Activated naive CD8-positive, alpha-beta T cell treated with anti-CD3 and anti-CD28 coated beads, Interleukin-2, amount 50 U/mL, for 24 hours (primary cell): ENCODE results near the gene ZNF485.
A peak's percentile ranks its signal among the peaks of the same experiment; 100 is the strongest.
"Not testable (repeated sequence)": the region's sequence is repeated elsewhere in the genome, so short reads cannot be mapped to it uniquely, and the experiment has no call there.

ENCODE experiments used
- ATAC-seq: fragments of 150-1000 bp; cut with Tn5 transposase; one replicate; pipeline ENCODE4 v1.10.0; 2021
- DNase-seq: peaks from one replicate; pipeline ENCODE4 v3.0.0; 2021
- H3K27ac Mint-ChIP-seq: one replicate; pipeline ENCODE4 v1.8.0; 2021; ENCODE audit warnings: mild to moderate bottlenecking, mixed read lengths
- H3K27me3 Mint-ChIP-seq: one replicate; pipeline ENCODE4 v1.8.0; 2021; ENCODE audit warnings: mixed read lengths
- H3K36me3 Mint-ChIP-seq: one replicate; pipeline ENCODE4 v1.8.0; 2021; ENCODE audit warnings: low read depth, mixed read lengths
- H3K4me1 Mint-ChIP-seq: one replicate; pipeline ENCODE4 v1.8.0; 2021; ENCODE audit warnings: mixed read lengths
- H3K4me3 Mint-ChIP-seq: one replicate; pipeline ENCODE4 v1.8.0; 2021; ENCODE audit warnings: mild to moderate bottlenecking, moderate library complexity, mixed read lengths
- H3K9me3 Mint-ChIP-seq: one replicate; pipeline ENCODE4 v1.8.0; 2021; ENCODE audit warnings: mixed read lengths

ZNF485 gene

GRCh38 chr10:43591303-43591904 lies 14.8 kb upstream of the ZNF485 start:
- ATAC-seq (no peak), DNase-seq (no peak)
- H3K9me3 Mint-ChIP-seq, result peaks cover 18% of the 10 kb centered on the region
- no peak overlapping the region for H3K27ac Mint-ChIP-seq
- H3K4me1 Mint-ChIP-seq, result peaks cover 23% of the 10 kb centered on the region
- H3K27me3 Mint-ChIP-seq, result peaks cover 3% of the 10 kb centered on the region
- H3K36me3 Mint-ChIP-seq, result peaks cover 2% of the 10 kb centered on the region
- H3K4me3 Mint-ChIP-seq, result no peak overlapping the region

- peaks cover 18% of the 10 kb centered on the region for H3K9me3 Mint-ChIP-seq
These were observed 11.2 kb upstream of the ZNF485 start for GRCh38 chr10:43594944-43595589.

GRCh38 chr10:43595739-43596298 lies 10.4 kb upstream of the ZNF485 start:
- no peaks in the 10 kb centered on the region for H3K27me3 Mint-ChIP-seq
- H3K4me1 Mint-ChIP-seq, result peaks cover 28% of the 10 kb centered on the region
- peaks cover 2% of the 10 kb centered on the region for H3K36me3 Mint-ChIP-seq
- peaks cover 15% of the 10 kb centered on the region for H3K9me3 Mint-ChIP-seq
- H3K4me3 Mint-ChIP-seq, result peak overlapping the region; percentile 75
- peak overlapping the region; percentile 84 for H3K27ac Mint-ChIP-seq
- ATAC-seq (peak; percentile 89), DNase-seq (no peak)

More at GRCh38 chr10:43594944-43595589, 11.2 kb upstream of the ZNF485 start:
- Mint-ChIP-seq H3K27me3 (no peaks in the 10 kb centered on the region), H3K4me1 (peaks cover 28% of the 10 kb centered on the region), H3K27ac (peak overlapping the region; percentile 84), H3K4me3 (peak overlapping the region; percentile 75), H3K36me3 (peaks cover 2% of the 10 kb centered on the region)
- ATAC-seq (peak; percentile 84), DNase-seq (peak; percentile 48)

GRCh38 chr10:43596546-43596945 lies 9.7 kb upstream of the ZNF485 start:
- H3K27me3 Mint-ChIP-seq, result no peaks in the 10 kb centered on the region
- peaks cover 15% of the 10 kb centered on the region for H3K9me3 Mint-ChIP-seq
- ATAC-seq (no peak), DNase-seq (no peak)
- no peak overlapping the region for H3K27ac Mint-ChIP-seq
- no peak overlapping the region for H3K4me3 Mint-ChIP-seq
- peaks cover 28% of the 10 kb centered on the region for H3K4me1 Mint-ChIP-seq
- peaks cover 2% of the 10 kb centered on the region for H3K36me3 Mint-ChIP-seq

GRCh38 chr10:43598446-43598845 lies 7.8 kb upstream of the ZNF485 start:
- Mint-ChIP-seq H3K9me3 (peaks cover 10% of the 10 kb centered on the region), H3K27ac (no peak overlapping the region), H3K4me1 (peaks cover 28% of the 10 kb centered on the region), H3K27me3 (no peaks in the 10 kb centered on the region), H3K36me3 (peaks cover 2% of the 10 kb centered on the region), H3K4me3 (no peak overlapping the region)
- no peak for ATAC-seq
- DNase-seq, result no peak

- DNase-seq (no peak), ATAC-seq (no peak)
- Mint-ChIP-seq H3K27me3 (no peaks in the 10 kb centered on the region), H3K36me3 (no peaks in the 10 kb centered on the region), H3K4me3 (no peak overlapping the region), H3K27ac (no peak overlapping the region), H3K4me1 (peaks cover 26% of the 10 kb centered on the region), H3K9me3 (peaks cover 5% of the 10 kb centered on the region)
These were observed 6.9 kb upstream of the ZNF485 start for GRCh38 chr10:43599333-43599732.

GRCh38 chr10:43601576-43601975 lies 4.7 kb upstream of the ZNF485 start:
- H3K9me3 Mint-ChIP-seq, DNase-seq, H3K27ac Mint-ChIP-seq, H3K36me3 Mint-ChIP-seq, H3K27me3 Mint-ChIP-seq, H3K4me1 Mint-ChIP-seq, H3K4me3 Mint-ChIP-seq, ATAC-seq: not testable (repeated sequence)

GRCh38 chr10:43605850-43606322 lies 352 bp upstream of the ZNF485 start:
- Mint-ChIP-seq H3K9me3 (peaks cover 16% of the 10 kb centered on the region), H3K36me3 (peaks cover 40% of the 10 kb centered on the region), H3K4me3 (peak overlapping the region; percentile 83), H3K27me3 (no peaks in the 10 kb centered on the region), H3K4me1 (peaks cover 38% of the 10 kb centered on the region), H3K27ac (peak overlapping the region; percentile 79)
- DNase-seq (no peak), ATAC-seq (peak; percentile 26)

GRCh38 chr10:43607199-43607573 lies 948 bp downstream of the ZNF485 start:
- Mint-ChIP-seq H3K36me3 (peaks cover 51% of the 10 kb centered on the region), H3K4me3 (peak overlapping the region; percentile 83), H3K9me3 (peaks cover 23% of the 10 kb centered on the region), H3K27ac (peak overlapping the region; percentile 84), H3K27me3 (no peaks in the 10 kb centered on the region), H3K4me1 (peaks cover 38% of the 10 kb centered on the region)
- DNase-seq, result no peak
- ATAC-seq, result no peak

GRCh38 chr10:43610636-43611035 lies 4.4 kb downstream of the ZNF485 start:
- Mint-ChIP-seq H3K4me1 (peaks cover 47% of the 10 kb centered on the region), H3K4me3 (no peak overlapping the region), H3K27ac (no peak overlapping the region), H3K9me3 (peaks cover 42% of the 10 kb centered on the region), H3K36me3 (peaks cover 86% of the 10 kb centered on the region), H3K27me3 (no peaks in the 10 kb centered on the region)
- DNase-seq, result no peak
- ATAC-seq, result no peak

- H3K4me3 Mint-ChIP-seq, result no peak overlapping the region
- DNase-seq (no peak), ATAC-seq (no peak)
- peaks cover 69% of the 10 kb centered on the region for H3K9me3 Mint-ChIP-seq
- H3K36me3 Mint-ChIP-seq, result peaks cover 66% of the 10 kb centered on the region
- peaks cover 9% of the 10 kb centered on the region for H3K4me1 Mint-ChIP-seq
- H3K27ac Mint-ChIP-seq, result no peak overlapping the region
- H3K27me3 Mint-ChIP-seq, result no peaks in the 10 kb centered on the region
These were observed 10.6 kb downstream of the ZNF485 start for GRCh38 chr10:43616697-43617370.

- H3K27ac Mint-ChIP-seq, result no peak overlapping the region
- DNase-seq, result no peak
- H3K27me3 Mint-ChIP-seq, result no peaks in the 10 kb centered on the region
- ATAC-seq, result no peak
- no peak overlapping the region for H3K4me3 Mint-ChIP-seq
- H3K4me1 Mint-ChIP-seq, result peaks cover 10% of the 10 kb centered on the region
- peaks cover 41% of the 10 kb centered on the region for H3K36me3 Mint-ChIP-seq
- peaks cover 68% of the 10 kb centered on the region for H3K9me3 Mint-ChIP-seq
These were observed 13.1 kb downstream of the ZNF485 start for GRCh38 chr10:43619368-43619767.

- peaks cover 49% of the 10 kb centered on the region for H3K9me3 Mint-ChIP-seq
- H3K27ac Mint-ChIP-seq, result no peak overlapping the region
- no peak for DNase-seq
- ATAC-seq, result no peak
- peaks cover 14% of the 10 kb centered on the region for H3K36me3 Mint-ChIP-seq
- H3K4me1 Mint-ChIP-seq, result peaks cover 10% of the 10 kb centered on the region
- no peaks in the 10 kb centered on the region for H3K27me3 Mint-ChIP-seq
- no peak overlapping the region for H3K4me3 Mint-ChIP-seq
These were observed 15.8 kb downstream of the ZNF485 start for GRCh38 chr10:43622038-43622437.

GRCh38 chr10:43623351-43623750 lies 17.1 kb downstream of the ZNF485 start:
- no peak overlapping the region for H3K27ac Mint-ChIP-seq
- no peak for DNase-seq
- peaks cover 10% of the 10 kb centered on the region for H3K36me3 Mint-ChIP-seq
- no peak for ATAC-seq
- H3K9me3 Mint-ChIP-seq, result peaks cover 44% of the 10 kb centered on the region
- peaks cover 10% of the 10 kb centered on the region for H3K4me1 Mint-ChIP-seq
- H3K27me3 Mint-ChIP-seq, result no peaks in the 10 kb centered on the region
- H3K4me3 Mint-ChIP-seq, result no peak overlapping the region

- no peak for ATAC-seq
- Mint-ChIP-seq H3K36me3 (no peaks in the 10 kb centered on the region), H3K9me3 (peaks cover 19% of the 10 kb centered on the region), H3K27ac (no peak overlapping the region), H3K27me3 (no peaks in the 10 kb centered on the region), H3K4me3 (no peak overlapping the region), H3K4me1 (peaks cover 6% of the 10 kb centered on the region)
- DNase-seq, result no peak
These were observed 21.7 kb downstream of the ZNF485 start for GRCh38 chr10:43627942-43628341.
